ENCODE results near the gene PITHD1.
"Not testable (repeated sequence)": the region's sequence is repeated elsewhere in the genome, so short reads cannot be mapped to it uniquely, and the experiment has no call there.

PITHD1 gene, protein sequence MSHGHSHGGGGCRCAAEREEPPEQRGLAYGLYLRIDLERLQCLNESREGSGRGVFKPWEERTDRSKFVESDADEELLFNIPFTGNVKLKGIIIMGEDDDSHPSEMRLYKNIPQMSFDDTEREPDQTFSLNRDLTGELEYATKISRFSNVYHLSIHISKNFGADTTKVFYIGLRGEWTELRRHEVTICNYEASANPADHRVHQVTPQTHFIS

DNA sequence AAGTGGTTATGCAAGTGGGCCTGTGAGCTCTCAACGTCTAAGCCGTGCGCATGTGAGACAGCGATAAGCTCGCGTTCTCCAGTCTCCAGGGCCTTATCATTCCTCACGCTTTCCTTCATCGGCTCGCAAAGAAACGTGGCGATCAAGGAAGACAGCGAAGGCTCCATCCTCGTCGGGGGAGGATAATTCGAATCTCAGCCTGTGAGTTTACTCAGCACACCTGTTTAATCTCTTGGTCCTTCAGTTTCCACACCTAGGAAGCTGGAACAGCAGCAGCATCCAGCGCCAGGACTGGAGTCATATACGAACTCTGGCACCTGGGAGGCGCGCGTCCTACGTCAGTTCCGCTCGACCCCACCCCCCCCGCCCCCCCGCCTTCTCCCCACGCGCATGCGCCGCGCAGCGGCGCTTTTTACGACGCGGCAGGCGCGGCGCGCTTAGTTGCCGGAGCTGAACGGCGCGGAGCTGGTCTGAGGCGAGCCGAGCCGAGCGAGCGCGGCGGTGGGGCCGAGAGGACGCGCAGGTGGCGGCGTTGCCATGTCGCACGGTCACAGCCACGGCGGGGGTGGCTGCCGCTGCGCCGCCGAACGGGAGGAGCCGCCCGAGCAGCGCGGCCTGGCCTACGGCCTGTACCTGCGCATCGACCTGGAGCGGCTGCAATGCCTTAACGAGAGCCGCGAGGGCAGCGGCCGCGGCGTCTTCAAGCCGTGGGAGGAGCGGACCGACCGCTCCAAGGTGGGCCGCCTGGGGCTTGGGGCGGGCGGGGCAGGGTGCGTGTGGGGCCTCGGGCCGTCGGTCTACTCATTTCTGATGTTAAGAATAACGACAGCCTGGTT is at the start of gene PITHD1:
TSS of gene PITHD1 (plus strand) at position 440 of the 836 bp plus-strand sequence. CDS start at position 538, 98 bp downstream.
- peak; percentile 84 for DNase-seq

DNA sequence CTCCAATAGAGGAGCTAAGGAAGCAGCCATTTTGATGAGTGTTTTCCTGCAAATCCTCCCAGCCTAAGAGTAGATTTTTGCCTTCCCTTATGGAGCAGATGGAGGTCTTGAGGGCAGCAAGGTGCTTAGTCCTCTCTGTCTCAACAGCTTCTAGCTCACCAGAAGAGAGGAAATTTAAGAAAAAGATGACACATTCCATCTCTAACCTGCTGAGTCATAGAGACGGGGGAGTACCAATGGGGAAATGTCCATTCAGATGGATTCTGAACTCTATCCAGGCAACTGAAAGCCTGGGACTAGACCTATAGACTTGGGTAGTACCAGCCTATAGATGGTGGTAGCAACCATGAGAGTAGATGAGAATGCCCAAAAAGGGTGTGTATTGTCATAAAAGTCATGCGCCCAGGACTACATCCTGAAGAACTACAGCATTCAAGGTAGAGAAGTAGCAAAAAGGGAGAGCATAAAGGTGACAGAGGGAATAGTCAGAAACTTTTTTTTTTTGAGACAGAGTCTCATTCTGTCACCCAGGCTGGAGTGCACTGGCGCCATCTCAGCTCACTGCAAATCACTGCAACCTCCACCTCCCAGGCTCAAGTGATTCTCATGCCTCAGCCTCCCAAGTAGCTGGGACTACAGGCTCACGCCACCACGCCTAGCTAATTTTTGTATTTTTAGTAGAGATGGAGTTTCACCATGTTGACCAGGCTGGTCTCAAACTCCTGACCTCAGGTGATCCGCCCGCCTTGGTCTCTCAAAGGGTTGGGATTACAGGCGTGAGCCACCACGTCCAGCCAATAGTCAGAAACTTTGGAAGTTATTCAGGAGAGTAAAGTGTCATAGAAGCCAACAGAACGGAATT is 45.6 kb upstream of the PITHD1 start:
- DNase-seq: no peak

DNA sequence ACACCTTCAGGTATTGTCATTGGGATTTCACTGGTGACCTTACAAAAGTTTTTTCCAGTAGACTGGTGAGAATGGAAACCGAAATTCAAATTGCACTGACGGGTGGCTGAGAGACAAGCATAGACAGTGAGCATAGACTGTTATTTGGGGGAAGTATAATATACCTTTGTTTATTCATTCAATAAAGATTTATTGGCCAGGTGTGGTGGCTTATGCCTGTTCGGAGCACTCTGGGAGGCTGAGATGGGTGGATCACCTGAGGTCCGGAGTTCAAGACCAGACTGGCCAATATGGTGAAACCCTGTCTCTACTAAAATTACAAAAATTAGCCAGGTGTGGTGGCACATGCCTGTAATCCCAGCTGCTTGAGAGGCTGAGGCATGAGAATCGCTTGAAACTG is 44.9 kb upstream of the PITHD1 start:
- DNase-seq: not testable (repeated sequence)

DNA sequence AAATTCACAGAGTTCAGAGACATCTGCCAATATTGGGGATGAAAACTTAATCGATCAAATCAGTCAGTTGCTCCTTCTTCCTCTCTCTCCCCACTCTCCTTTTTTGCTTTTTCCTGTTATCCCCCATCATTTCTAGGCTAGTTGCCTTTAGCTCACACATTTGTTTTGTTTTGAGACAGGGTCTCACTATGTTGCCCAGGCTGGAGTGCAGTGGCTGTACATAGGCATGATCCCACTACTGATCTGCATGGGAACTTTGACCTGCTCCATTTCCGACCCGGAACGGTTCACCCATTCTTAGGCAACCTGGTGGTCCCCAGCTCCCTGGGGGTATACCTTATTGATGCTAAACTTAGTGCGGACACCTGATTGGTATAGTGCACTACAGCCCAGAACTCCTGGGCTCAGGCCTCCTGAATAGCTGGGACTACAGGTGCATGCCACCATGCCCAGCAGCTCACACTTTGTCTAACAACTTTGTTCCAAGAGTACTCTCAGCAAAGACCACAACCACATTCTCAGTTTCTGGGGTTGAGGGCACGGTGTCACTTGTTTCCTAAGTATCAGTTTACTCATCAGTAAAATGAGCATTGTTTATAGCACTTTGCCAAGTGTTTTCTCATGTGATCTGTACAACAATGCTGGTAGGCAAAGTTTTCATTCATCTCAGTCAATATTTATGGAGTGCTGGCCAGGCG is 41.6 kb upstream of the PITHD1 start:
- DNase-seq: no peak

DNA sequence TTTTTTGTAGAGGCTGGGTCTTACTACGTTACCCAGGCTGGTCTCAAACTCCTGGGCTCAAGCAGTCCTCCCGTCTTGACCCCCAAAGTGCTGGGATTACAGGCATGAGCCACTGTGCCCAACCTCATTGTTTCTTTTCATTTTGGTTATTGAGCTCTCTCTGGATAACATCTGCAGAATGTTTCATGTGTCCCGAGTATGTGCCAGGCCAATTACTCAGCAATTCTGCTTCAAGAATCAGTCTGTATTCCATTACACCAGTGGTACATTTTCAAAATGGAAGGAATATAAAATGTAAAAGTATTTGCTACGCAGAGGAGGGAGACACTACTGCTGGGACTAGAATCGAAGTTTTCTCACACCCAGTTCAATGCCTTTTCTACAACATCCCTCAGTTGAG is 36.6 kb upstream of the PITHD1 start:
- no peak for DNase-seq

DNA sequence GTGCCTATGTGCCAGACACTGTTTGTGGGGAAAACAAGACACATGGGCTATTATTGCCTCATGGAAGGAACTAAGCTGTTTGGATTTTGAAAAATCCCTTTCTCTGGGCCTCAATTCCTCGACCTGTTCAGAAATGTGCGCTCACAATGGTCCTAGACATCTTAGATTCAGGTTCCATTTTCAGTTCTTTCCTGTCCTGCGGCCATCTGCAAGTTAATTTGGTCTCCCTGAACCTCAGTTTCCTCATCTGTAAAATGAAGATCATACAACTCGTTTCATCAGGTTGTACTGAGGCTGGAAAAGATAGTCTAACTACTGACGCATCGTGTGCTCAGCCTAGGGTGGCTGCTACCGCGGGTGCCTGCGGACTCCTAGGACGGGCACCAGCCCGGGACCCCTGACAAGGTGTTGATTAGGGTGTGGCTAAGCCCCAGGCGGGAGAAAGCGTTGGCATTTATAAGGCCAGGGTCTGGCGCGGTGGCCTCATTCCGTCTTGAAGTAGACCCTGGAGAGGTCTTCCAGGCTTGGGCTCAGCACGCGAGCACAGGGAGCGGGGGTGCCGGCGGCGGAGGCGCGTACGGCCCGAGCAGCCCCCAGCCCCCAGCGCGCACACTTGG is 35.4 kb upstream of the PITHD1 start:
- peak; percentile 53 for DNase-seq

DNA sequence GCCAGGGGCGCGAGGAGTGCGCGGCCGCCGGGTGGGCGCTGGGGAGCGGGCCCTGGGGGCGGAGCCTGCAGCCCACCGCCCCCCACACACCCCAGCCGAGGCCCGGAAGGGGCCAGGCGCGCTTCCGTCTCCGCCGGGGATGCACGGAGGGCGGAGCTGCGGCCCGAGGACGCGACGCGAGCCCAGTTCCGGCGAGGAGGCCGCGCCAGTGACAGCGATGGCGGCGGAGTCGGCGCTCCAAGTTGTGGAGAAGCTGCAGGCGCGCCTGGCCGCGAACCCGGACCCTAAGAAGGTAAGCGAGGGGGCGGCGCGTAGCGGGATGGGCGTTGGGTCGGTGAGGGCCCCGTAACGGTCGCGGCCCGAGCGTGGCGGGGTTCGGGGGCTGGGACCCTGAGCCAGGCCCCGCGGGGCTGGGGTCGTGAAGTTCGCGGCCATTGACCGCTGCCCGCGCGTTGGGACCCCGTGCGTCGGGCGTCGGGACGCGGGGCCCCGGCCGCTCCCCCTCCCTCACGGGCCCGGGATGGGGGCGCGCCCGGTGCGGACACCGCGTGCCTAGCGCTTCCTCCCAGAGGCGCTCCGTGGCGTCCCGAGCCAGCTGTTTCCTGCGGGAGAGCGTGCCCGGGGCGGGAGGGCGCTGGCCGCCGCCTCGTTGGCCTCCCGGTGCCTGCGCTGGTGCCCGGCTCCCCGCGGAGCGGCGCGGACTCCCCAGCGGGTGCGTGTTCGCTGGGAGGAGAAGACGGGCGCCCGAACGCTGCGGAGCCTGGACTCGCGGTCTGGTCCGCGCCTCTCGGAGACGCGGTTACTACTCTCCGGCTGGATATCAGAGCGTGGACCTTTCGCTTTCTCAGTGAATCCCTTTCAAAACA is 34.7 kb upstream of the PITHD1 start, which contains the start of gene ELOA:
TSS of gene ELOA (plus strand) at position 185 of the 866 bp plus-strand sequence. CDS start at position 218, 33 bp downstream.
- peak; percentile 80 for DNase-seq

DNA sequence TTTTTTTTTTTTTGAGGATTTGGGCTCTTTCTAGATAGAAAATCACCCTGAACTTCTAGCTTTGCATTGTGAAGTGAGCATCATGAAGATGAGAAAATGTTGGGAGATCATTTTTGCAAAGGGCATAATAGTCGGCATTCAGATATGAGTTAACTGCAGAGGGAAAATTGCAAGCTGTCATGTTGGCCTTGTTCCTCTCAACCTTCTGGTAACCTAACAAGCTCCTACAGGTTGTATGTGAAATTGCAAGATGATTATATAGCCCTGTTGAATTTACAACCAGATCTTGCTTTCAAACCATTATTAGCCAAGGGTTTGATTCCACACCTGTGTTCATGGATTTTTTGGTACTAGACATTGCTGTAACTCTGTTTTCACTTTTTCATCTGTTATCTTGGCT is 32.7 kb upstream of the PITHD1 start:
- DNase-seq: no peak

DNA sequence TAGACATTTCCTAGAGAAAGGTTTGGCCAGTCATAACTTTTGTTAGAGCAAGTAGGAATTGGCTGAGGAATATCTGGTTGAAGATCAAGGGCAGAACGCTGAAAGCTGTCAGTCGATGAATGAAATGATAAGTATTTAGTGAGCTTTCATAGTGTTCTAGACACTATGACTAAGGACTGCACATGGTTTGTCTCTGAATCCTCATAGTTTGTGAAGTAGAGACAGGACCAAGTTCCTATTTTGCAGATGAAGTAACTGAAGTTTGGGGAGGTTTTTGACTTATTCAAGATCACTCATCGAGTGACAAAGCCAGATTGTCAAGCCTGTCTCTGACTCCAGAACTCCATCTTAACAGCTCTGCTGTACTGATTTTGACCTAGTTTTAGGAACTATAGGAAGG is 30.2 kb upstream of the PITHD1 start:
- DNase-seq: no peak

DNA sequence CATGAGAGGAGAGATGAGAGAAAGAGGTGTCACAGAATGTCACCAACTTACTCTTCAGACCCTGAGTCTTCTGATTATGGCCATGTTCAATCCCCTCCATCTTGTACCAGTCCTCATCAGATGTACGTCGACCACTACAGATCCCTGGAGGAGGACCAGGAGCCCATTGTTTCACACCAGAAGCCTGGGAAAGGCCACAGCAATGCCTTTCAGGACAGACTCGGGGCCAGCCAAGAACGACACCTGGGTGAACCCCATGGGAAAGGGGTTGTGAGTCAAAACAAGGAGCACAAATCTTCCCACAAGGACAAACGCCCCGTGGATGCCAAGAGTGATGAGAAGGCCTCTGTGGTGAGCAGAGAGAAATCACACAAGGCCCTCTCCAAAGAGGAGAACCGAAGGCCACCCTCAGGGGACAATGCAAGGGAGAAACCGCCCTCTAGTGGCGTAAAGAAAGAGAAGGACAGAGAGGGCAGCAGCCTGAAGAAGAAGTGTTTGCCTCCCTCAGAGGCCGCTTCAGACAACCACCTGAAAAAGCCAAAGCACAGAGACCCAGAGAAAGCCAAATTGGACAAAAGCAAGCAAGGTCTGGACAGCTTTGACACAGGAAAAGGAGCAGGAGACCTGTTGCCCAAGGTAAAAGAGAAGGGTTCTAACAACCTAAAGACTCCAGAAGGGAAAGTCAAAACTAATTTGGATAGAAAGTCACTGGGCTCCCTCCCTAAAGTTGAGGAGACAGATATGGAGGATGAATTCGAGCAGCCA is 27.0 kb upstream of the PITHD1 start:
- peak; percentile 20 for DNase-seq

DNA sequence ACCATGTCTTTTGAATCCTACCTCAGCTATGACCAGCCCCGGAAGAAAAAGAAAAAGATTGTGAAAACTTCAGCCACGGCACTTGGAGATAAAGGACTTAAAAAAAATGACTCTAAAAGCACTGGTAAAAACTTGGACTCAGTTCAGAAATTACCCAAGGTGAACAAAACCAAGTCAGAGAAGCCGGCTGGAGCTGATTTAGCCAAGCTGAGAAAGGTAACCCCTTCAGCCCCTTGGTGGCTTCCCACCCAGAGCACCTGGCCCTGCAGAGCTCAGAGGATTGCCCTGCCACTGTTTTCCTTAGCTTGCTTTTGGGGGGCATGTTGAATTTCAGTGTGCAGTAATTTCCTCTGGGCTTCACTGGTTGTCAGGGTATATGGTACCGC is 26.4 kb upstream of the PITHD1 start:
- no peak for DNase-seq

DNA sequence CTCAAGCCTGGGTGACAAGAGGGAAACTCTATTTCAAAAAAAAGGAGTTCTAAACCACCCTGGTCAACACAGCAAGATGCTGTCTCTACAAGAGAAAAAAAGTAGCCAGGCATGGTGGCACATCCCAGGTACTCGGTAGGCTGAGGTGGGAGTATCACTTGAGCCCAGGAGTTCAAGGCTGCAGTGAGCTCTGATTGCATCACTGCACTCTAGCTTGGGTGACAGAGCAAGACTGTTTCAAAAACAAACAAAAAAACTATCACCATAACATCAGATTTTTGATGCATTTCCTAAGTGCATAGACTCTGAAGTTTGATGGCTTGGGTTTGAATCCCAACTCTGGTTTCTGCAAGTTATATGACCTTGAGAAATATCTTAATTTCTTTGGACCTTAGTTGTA is 25.3 kb upstream of the PITHD1 start:
- no peak for DNase-seq

DNA sequence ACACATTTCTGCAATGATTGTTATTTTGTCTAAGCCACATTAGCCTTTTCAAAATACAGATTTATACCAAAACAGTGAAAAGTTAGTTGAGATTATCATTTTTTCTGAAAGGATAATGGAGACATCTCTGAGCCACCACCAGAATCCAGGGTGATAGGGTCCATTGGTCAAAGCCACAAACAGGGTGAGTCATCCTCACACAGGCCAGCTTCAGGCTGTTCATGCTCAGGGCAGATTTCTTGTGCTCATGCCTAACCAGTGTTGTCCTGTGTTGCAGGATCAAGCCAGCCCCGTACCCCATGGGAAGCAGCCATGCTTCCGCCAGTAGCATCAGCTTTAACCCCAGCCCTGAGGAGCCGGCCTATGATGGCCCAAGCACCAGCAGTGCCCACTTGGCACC is 21.5 kb upstream of the PITHD1 start:
- no peak for DNase-seq

DNA sequence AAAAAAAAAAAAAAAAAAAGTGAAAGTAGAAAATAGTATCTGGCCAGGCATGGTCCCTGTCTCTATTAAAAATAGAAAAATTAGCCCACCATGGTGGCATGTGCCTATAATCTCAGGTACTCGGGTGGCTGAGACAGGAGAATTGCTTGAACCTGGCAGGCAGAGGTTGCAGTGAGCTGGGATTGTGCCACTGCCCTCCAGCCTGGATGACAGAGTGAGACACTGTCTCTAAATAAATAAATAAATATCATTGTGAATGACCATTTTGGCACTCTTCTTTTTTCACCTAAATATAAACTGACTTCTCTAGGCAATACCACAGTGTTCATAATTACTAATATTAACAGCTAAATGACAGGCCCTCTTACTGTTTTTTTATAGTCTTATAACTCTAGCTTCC is 20.4 kb upstream of the PITHD1 start:
- no peak for DNase-seq

DNA sequence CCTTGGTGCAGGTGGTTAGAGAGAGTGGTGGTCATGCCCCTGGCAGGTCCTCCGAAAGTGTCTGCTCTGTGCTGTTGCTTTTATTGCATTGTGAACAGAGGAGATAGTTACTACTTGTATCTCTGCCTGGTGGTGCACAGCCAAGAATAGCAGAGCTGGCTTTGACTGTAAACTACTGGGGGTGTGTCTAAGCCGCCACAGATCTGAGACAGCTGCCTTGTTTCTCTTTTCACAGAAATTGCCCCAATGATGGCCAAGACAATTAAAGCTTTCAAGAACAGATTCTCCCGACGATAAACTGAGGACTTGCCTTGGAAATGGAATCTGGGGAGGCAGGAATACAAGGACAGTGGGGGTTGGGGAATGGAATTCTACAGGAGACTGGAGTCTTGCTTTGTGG is 18.9 kb upstream of the PITHD1 start:
- no peak for DNase-seq

DNA sequence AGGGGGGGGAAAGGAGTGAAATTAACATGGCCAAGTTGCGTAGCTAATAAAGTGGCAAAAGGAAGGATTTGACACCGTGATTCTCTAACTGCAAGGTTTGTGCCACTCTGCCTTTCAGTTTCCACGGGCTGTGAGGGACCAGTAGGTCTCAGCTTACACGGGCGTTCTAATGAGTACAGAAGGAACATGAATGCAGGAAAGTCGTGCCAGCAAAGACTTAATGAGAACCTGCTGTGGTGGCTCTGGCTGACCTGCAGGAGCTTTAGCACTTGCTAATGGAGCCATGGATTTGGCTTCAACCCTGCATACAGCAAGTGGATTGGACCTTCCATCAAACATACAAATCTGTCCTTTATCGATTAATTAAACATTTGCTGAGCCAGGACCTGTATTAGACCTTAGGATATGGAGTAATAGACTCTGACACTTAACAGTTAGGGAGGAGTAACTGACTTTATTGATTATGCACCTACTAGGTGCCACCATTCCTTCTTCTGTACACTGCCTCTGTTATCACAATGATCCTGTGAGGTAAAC is 15.1 kb upstream of the PITHD1 start:
- no peak for DNase-seq

DNA sequence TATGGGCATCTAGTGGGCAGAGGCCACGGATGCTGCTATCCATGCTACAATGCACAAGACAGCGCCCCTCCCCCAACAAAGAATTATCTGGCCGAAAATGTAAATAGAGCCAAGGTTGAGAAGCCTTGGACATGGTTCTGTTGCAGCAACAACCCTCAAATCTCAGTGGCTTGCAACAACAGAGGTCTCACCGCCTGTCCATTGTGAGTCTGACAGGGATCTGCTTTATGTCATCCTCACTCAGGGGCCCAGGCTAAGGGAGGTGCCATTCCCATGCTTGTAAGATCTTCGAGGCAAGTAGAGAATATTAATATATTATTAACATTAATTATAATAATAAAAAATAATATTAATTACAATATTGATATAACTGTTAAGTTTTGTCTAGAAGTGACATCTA is 9.5 kb upstream of the PITHD1 start:
- no peak for DNase-seq

DNA sequence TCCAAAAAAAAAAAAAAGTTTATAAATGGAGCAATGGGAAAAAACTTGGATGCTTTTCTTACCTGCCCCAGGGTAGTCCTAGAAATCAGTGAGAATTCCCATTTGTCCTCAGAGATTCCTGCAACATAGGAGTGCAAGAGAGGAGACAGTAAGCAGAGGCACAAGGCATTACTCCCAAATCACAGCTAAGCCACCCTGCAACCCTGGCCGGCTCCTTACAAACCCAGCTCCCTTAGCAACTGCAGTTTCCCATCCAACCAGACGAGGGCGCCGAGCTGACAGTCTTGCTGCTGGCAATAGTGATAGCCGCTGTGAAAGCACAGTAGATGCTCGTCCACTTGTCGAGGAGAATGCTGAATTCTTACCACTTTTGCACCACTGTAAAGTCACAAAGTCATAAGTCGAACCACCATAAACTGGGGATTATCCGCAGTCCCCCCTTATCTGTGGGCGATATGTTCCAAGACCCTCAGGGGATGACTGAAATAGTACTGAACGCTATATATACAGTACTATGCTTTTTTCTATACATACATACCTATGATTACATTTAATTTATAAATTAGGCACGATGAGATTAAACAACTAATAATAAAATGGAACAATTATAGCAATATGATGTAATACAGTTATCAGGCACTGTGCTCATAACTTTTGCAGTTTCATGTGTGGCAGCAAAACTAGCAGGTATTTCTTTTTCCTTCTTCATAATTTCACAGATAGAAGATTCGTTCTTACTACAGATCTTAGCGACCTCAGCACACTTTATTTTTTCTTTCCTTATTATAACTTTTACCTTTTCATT is 6.0 kb upstream of the PITHD1 start:
- peak; percentile 76 for DNase-seq

DNA sequence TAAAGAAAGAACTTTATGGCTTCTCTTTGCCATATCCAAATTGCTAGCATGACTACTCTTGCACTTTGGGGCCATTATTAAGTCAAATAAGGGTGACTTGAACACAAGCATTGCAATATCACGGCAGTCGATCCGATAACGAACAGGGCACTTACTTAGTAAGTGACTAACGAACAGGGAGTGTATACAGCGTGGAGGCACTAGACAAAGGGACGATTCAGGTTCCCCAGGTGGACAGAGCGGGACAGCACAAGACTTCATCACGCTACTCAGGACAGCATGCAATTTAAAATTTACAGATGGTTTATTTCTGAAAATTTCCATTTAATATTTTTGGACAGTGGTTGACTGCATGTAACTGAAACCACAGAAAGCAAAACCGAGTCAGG is 5.4 kb upstream of the PITHD1 start:
- no peak for DNase-seq
